PC-9 (cell line): ENCODE results near the gene IL1RAPL1. TPM values are rescaled to one million over a fixed set of nuclear protein-coding genes. Genes with fewer than 3 reads are reported as not detected.
"Not testable (repeated sequence)": the region's sequence is repeated elsewhere in the genome, so short reads cannot be mapped to it uniquely, and the experiment has no call there.

Experiments
- BruUV-seq: library from RNA; stranded (reverse); fragments of 400-500 nt; replicated peaks from 2 replicates; lab custom pipeline; 2021; lab: Mats Ljungman, UMichigan
- CTCF ChIA-PET: fragments of 300-600 bp; sonication (Branson Sonifier 250); formaldehyde crosslinking; loops from one replicate; lab custom pipeline; 2022; ENCODE audit warnings: antibody characterized with exemption; lab: Charles Lee
- POLR2A ChIA-PET: fragments of 300-600 bp; sonication (Branson Sonifier 250); formaldehyde crosslinking; loops from one replicate; lab custom pipeline; 2022; ENCODE audit warnings: antibody characterized with exemption; ENCODE audit not compliant: unreplicated experiment; lab: Charles Lee
- DNase-seq, 2 experiments: peaks; one replicate each; pipeline versions ENCODE4 v3.0.0 to v3.0.0-alpha.2; 2015 to 2022; ENCODE audit warnings: mixed read lengths in 1 of 2
- H2AFZ ChIP-seq: fragments of 200-600 bp; sonication (generic); 2 replicates; pipeline ENCODE4 v1.8.1; 2017; ENCODE audit warnings: antibody characterized with exemption
- H3F3A ChIP-seq: fragments of 200-600 bp; sonication (generic); 2 replicates; pipeline ENCODE4 v1.8.1; 2017; ENCODE audit warnings: antibody characterized with exemption, mild to moderate bottlenecking, low read depth; ENCODE audit not compliant: insufficient read depth
- H3K27ac ChIP-seq: fragments of 200-600 bp; sonication (generic); 2 replicates; pipeline ENCODE4 v1.6.1; 2016; ENCODE audit warnings: mixed run types
- H3K27me3 ChIP-seq: fragments of 200-600 bp; sonication (generic); 2 replicates; pipeline ENCODE4 v1.6.1; 2016; ENCODE audit warnings: low read depth, mixed run types; ENCODE audit not compliant: insufficient read depth
- H3K36me3 ChIP-seq: fragments of 200-600 bp; sonication (generic); 2 replicates; pipeline ENCODE4 v1.6.1; 2016; ENCODE audit warnings: low read depth, mixed run types
- H3K4me1 ChIP-seq: fragments of 200-600 bp; sonication (generic); replicated peaks from 2 replicates; pipeline ENCODE4 v1.6.1; 2016; ENCODE audit warnings: mixed run types; ENCODE audit not compliant: insufficient read depth
- H3K4me2 ChIP-seq: fragments of 200-600 bp; sonication (generic); 2 replicates; pipeline ENCODE4 v1.6.1; 2017; ENCODE audit warnings: mixed run types
- H3K4me3 ChIP-seq: fragments of 200-600 bp; sonication (generic); 2 replicates; pipeline ENCODE4 v1.6.1; 2016; ENCODE audit warnings: mixed run types
- H3K79me2 ChIP-seq: fragments of 200-600 bp; sonication (generic); 2 replicates; pipeline ENCODE4 v1.6.1; 2017; ENCODE audit warnings: low read depth, mixed run types
- H3K9me2 ChIP-seq: fragments of 200-600 bp; sonication (generic); 2 replicates; pipeline ENCODE4 v1.8.1; 2017; ENCODE audit warnings: mild to moderate bottlenecking; ENCODE audit not compliant: insufficient read depth
- H3K9me3 ChIP-seq: fragments of 200-600 bp; sonication (generic); 2 replicates; pipeline ENCODE4 v1.8.1; 2016; ENCODE audit warnings: low read depth; ENCODE audit not compliant: insufficient read depth
- H4K20me1 ChIP-seq: fragments of 200-600 bp; sonication (generic); 2 replicates; pipeline ENCODE4 v1.8.1; 2017; ENCODE audit not compliant: insufficient read depth
- EZH2 ChIP-seq: fragments of 200-600 bp; sonication (generic); IDR thresholded peaks from 2 replicates; pipeline ENCODE4 v1.8.0; 2017; ENCODE audit warnings: antibody characterized with exemption, low read depth
- intact Hi-C: fragments of 100-400 bp; cut with micrococcal nuclease; formaldehyde crosslinking; loops from one replicate; pipeline ENCODE4 v1.10.0; 2022; ENCODE audit not compliant: unreplicated experiment
- total RNA-seq: library from RNA; stranded (reverse); gene quantifications from 2 replicates; pipeline ENCODE4 v1.2.3, GENCODE V29; 2021
- TF ChIP-seq, protein P1 (sequence below): fragments of 200-600 bp; sonication (generic); conservative IDR thresholded peaks from 2 replicates; pipeline ENCODE4 v1.6.1; 2017; ENCODE audit warnings: mixed run types, antibody characterized with exemption, mild to moderate bottlenecking, moderate library complexity

The IL1RAPL1 gene
- total RNA-seq, 1 experiment from 2014 or later, result 0.26 TPM

DNA sequence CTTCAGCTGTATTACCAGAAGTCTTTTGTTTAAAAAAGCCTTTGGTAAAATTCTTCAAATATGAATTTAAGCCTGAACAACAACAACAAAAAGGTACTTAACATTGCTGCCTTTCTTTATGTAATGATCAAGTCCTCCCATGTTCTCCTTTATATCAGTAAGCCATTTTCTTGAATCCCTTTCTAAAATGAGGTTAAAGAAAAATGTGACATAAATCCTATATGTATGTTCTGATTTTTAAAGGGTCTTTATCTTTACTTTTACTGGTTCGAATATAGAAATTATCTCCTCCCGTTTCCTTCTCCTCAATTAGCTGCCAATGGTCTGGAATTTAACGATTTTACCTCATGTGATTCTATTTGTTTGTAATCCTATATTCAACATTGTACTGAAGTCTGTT lies 522.8 kb downstream of the IL1RAPL1 start:
- DNase-seq, result no peak
- H3K9me2 ChIP-seq, result no peaks in the 10 kb centered on the region
- CTCF ChIA-PET, result no interaction called here
- H3K4me2 ChIP-seq, result no peak overlapping the region
- TF ChIP-seq, protein P1, sequence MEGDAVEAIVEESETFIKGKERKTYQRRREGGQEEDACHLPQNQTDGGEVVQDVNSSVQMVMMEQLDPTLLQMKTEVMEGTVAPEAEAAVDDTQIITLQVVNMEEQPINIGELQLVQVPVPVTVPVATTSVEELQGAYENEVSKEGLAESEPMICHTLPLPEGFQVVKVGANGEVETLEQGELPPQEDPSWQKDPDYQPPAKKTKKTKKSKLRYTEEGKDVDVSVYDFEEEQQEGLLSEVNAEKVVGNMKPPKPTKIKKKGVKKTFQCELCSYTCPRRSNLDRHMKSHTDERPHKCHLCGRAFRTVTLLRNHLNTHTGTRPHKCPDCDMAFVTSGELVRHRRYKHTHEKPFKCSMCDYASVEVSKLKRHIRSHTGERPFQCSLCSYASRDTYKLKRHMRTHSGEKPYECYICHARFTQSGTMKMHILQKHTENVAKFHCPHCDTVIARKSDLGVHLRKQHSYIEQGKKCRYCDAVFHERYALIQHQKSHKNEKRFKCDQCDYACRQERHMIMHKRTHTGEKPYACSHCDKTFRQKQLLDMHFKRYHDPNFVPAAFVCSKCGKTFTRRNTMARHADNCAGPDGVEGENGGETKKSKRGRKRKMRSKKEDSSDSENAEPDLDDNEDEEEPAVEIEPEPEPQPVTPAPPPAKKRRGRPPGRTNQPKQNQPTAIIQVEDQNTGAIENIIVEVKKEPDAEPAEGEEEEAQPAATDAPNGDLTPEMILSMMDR, result no peak
- TF ChIP-seq EZH2, result no peak
- H3K27me3 ChIP-seq, result no peaks in the 10 kb centered on the region
- no peaks in the 10 kb centered on the region for H3K36me3 ChIP-seq
- H3K4me1 ChIP-seq, result no peaks in the 10 kb centered on the region
- H2AFZ ChIP-seq, result no peak overlapping the region
- H3K79me2 ChIP-seq, result no peaks in the 10 kb centered on the region
- H3K27ac ChIP-seq, result no peak overlapping the region
- no peak overlapping the region for H3K4me3 ChIP-seq
- BruUV-seq, result no TSS peak
- H3K9me3 ChIP-seq, result no peaks in the 10 kb centered on the region
- no peaks in the 10 kb centered on the region for H3F3A ChIP-seq
- intact Hi-C loops, result no loop called here
- POLR2A ChIA-PET, result no interaction called here
- no peaks in the 10 kb centered on the region for H4K20me1 ChIP-seq

DNA sequence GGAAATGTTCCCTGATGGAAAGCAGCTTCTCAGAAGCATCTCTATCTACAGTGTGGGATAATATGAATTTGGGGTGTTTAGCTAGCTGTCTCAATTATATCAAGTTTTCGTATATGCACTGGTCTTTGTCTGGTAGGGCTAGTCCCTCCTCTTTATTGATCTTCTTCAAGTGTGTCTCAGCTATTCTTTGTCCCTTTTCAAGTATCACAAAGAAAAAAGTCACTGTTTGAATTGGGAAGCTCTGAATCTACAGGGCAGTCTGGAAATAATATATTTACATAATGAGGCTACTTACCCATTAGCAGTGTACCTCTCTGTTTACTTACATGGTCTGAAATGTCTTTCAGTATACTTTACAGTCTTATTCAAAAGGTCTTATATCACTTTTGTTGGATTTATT lies 526.0 kb downstream of the IL1RAPL1 start:
- Histone ChIP-seq H3K4me3 (no peak overlapping the region), H3K4me2 (no peak overlapping the region), H3F3A (no peaks in the 10 kb centered on the region), H3K79me2 (no peaks in the 10 kb centered on the region), H3K27ac (no peak overlapping the region), H3K9me3 (no peaks in the 10 kb centered on the region), H4K20me1 (no peaks in the 10 kb centered on the region), H3K4me1 (no peaks in the 10 kb centered on the region), H3K36me3 (no peaks in the 10 kb centered on the region), H3K27me3 (no peaks in the 10 kb centered on the region), H2AFZ (no peak overlapping the region), H3K9me2 (no peaks in the 10 kb centered on the region)
- DNase-seq, result no peak
- ChIA-PET POLR2A (no interaction called here), CTCF (no interaction called here)
- no TSS peak for BruUV-seq
- intact Hi-C loops, result no loop called here
- no peak for TF ChIP-seq EZH2
- TF ChIP-seq, protein P1, result no peak

DNA sequence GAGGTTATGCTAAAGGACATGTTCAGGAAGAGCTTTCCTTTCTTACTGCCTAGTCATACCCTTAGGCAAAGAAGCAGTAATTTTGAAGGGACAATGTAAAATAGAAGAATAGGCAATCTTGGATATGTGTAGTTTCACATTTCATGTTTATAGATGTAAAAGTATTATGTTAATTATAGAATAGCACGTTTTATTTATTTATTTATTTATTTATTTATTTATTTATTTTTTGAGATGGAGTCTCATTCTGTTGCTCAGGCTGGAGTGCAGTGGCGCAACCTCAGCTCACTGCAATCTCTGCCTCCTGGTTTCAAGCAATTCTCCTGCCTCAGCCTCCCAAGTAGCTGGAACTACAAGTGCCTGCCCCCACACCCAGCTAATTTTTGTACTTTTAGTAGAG lies 535.6 kb downstream of the IL1RAPL1 start:
- H3K36me3 ChIP-seq, BruUV-seq, H3K4me1 ChIP-seq, H3F3A ChIP-seq, H4K20me1 ChIP-seq, H3K9me2 ChIP-seq, H3K79me2 ChIP-seq, H3K9me3 ChIP-seq, CTCF ChIA-PET, H2AFZ ChIP-seq, POLR2A ChIA-PET, intact Hi-C loops, DNase-seq, H3K27ac ChIP-seq, H3K4me2 ChIP-seq, H3K4me3 ChIP-seq, H3K27me3 ChIP-seq: not testable (repeated sequence)

DNA sequence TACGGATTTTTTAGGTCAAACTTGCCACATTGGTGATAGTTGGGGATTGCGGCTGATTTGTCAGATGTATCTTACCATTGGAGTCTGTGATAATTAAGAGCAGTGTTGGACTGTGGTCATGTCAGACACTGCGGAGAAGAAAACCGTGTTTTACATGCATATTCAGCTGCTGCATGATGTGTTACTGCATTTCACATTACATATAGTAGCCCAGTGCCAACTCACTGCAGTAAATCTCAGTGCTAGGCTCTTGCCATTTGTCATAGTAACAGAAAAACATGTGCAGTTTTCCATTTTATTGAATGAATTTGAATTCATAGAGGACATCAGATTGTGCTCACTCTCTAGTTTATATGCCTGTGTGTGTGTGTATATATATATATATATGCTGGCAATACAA lies 543.7 kb downstream of the IL1RAPL1 start:
- CTCF ChIA-PET, result no interaction called here
- no TSS peak for BruUV-seq
- TF ChIP-seq EZH2, result no peak
- TF ChIP-seq, protein P1, result no peak

More for the DNA sequence above, 543.7 kb downstream of the IL1RAPL1 start:
- H3K79me2 ChIP-seq, result no peaks in the 10 kb centered on the region
- no peak overlapping the region for H3K27ac ChIP-seq
- no peaks in the 10 kb centered on the region for H3K27me3 ChIP-seq
- POLR2A ChIA-PET, result no interaction called here
- H3K9me3 ChIP-seq, result no peaks in the 10 kb centered on the region
- H4K20me1 ChIP-seq, result no peaks in the 10 kb centered on the region
- H3K4me1 ChIP-seq, result no peaks in the 10 kb centered on the region
- H2AFZ ChIP-seq, result no peak overlapping the region
- no peak for DNase-seq
- H3K36me3 ChIP-seq, result no peaks in the 10 kb centered on the region
- no peaks in the 10 kb centered on the region for H3K9me2 ChIP-seq
- no peaks in the 10 kb centered on the region for H3F3A ChIP-seq
- intact Hi-C loops, result no loop called here
- H3K4me2 ChIP-seq, result no peak overlapping the region
- no peak overlapping the region for H3K4me3 ChIP-seq
